ENCODE data around the gene CGB3.
"Not testable (repeated sequence)": the region's sequence is repeated elsewhere in the genome, so short reads cannot be mapped to it uniquely, and the experiment has no call there.

The CGB3 gene

GRCh38 chr19:49061000-49061399 is 36.9 kb upstream of the CGB3 start:
- Histone ChIP-seq H3K27ac (ENCODE audit: low read depth, low read length) (no peak overlapping the region), H3K27me3 (ENCODE audit: control insufficient read depth in 1 of 2, insufficient read depth in 2 of 2, low read length in 2 of 2) (peaks cover 20 to 32% of the 10 kb centered on the region in 2 donors), H3K4me3 (ENCODE audit: low read depth in 1 of 2, low read length in 2 of 2) (no peak overlapping the region), H3K36me3 (ENCODE audit: control insufficient read depth in 1 of 2, insufficient read depth in 2 of 2, low read length in 2 of 2) (no peaks in the 10 kb centered on the region), H3K4me1 (ENCODE audit: control insufficient read depth in 1 of 2, insufficient read depth in 2 of 2, low read length in 2 of 2) (peaks cover 5 to 19% of the 10 kb centered on the region in 2 donors), H3K9ac (ENCODE audit: low read depth in 1 of 2, low read length in 2 of 2) (no peak overlapping the region), H3K9me3 (ENCODE audit: control insufficient read depth in 1 of 2, low read length in 2 of 2) (no peaks in the 10 kb centered on the region)

- H3K9ac ChIP-seq (ENCODE audit: low read depth in 1 of 2, low read length in 2 of 2), result no peak overlapping the region
These were observed 34.9 kb upstream of the CGB3 start for GRCh38 chr19:49059053-49059452.

GRCh38 chr19:49058562-49058961 is 34.4 kb upstream of the CGB3 start:
- Histone ChIP-seq H3K27me3 (ENCODE audit: control insufficient read depth in 1 of 2, insufficient read depth in 2 of 2, low read length in 2 of 2) (peaks cover 13 to 25% of the 10 kb centered on the region in 2 donors), H3K4me3 (ENCODE audit: low read depth in 1 of 2, low read length in 2 of 2) (no peak overlapping the region)

More at GRCh38 chr19:49059053-49059452, 34.9 kb upstream of the CGB3 start:
- Histone ChIP-seq H3K27ac (ENCODE audit: low read depth, low read length) (no peak overlapping the region), H3K4me3 (ENCODE audit: low read depth in 1 of 2, low read length in 2 of 2) (no peak overlapping the region), H3K4me1 (ENCODE audit: control insufficient read depth in 1 of 2, insufficient read depth in 2 of 2, low read length in 2 of 2) (peaks cover 5 to 19% of the 10 kb centered on the region in 2 donors), H3K36me3 (ENCODE audit: control insufficient read depth in 1 of 2, insufficient read depth in 2 of 2, low read length in 2 of 2) (no peaks in the 10 kb centered on the region), H3K9me3 (ENCODE audit: control insufficient read depth in 1 of 2, low read length in 2 of 2) (no peaks in the 10 kb centered on the region), H3K27me3 (ENCODE audit: control insufficient read depth in 1 of 2, insufficient read depth in 2 of 2, low read length in 2 of 2) (peaks cover 13 to 25% of the 10 kb centered on the region in 2 donors)

GRCh38 chr19:49057636-49058234 is 33.6 kb upstream of the CGB3 start, which contains the start of gene CGB7:
Gene CGB7 (minus strand): TSS chr19:49057749. CDS start chr19:49055375, 2,374 bp downstream.
- peak within 1 kb of the TSS; percentile 58 to 73 for H3K4me3 ChIP-seq (ENCODE audit: low read depth in 1 of 2, low read length in 2 of 2)
- peaks cover 13 to 25% of the 10 kb centered on the region in 2 donors for H3K27me3 ChIP-seq (ENCODE audit: control insufficient read depth in 1 of 2, insufficient read depth in 2 of 2, low read length in 2 of 2)
- no peak within 1 kb of the TSS for H3K27ac ChIP-seq (ENCODE audit: low read depth, low read length)
- H3K4me1 ChIP-seq (ENCODE audit: control insufficient read depth in 1 of 2, insufficient read depth in 2 of 2, low read length in 2 of 2), result peaks cover 5 to 19% of the 10 kb centered on the region in 2 donors
- H3K9ac ChIP-seq (ENCODE audit: low read depth in 1 of 2, low read length in 2 of 2), result peak within 1 kb of the TSS in 1 of 2 donors; percentile 43
- no peaks in the 10 kb centered on the region for H3K36me3 ChIP-seq (ENCODE audit: control insufficient read depth in 1 of 2, insufficient read depth in 2 of 2, low read length in 2 of 2)
- no peaks in the 10 kb centered on the region for H3K9me3 ChIP-seq (ENCODE audit: control insufficient read depth in 1 of 2, low read length in 2 of 2)

More at GRCh38 chr19:49058562-49058961, 34.4 kb upstream of the CGB3 start:
- no peak overlapping the region for H3K9ac ChIP-seq (ENCODE audit: low read depth in 1 of 2, low read length in 2 of 2)
- no peak overlapping the region for H3K27ac ChIP-seq (ENCODE audit: low read depth, low read length)
- no peaks in the 10 kb centered on the region for H3K9me3 ChIP-seq (ENCODE audit: control insufficient read depth in 1 of 2, low read length in 2 of 2)
- no peaks in the 10 kb centered on the region for H3K36me3 ChIP-seq (ENCODE audit: control insufficient read depth in 1 of 2, insufficient read depth in 2 of 2, low read length in 2 of 2)
- peaks cover 5 to 19% of the 10 kb centered on the region in 2 donors for H3K4me1 ChIP-seq (ENCODE audit: control insufficient read depth in 1 of 2, insufficient read depth in 2 of 2, low read length in 2 of 2)

GRCh38 chr19:49056902-49057596 is 32.9 kb upstream of the CGB3 start:
- not testable (repeated sequence) for H3K9me3 ChIP-seq (ENCODE audit: control insufficient read depth in 1 of 2, low read length in 2 of 2); H3K36me3 ChIP-seq (ENCODE audit: control insufficient read depth in 1 of 2, insufficient read depth in 2 of 2, low read length in 2 of 2); H3K27ac ChIP-seq (ENCODE audit: low read depth, low read length)
- Histone ChIP-seq H3K4me1 (ENCODE audit: control insufficient read depth in 1 of 2, insufficient read depth in 2 of 2, low read length in 2 of 2) (peaks cover 5 to 19% of the 10 kb centered on the region in 2 donors), H3K9ac (ENCODE audit: low read depth in 1 of 2, low read length in 2 of 2) (peak overlapping the region in 1 of 2 donors; percentile 43), H3K4me3 (ENCODE audit: low read depth in 1 of 2, low read length in 2 of 2) (peak overlapping the region; percentile 58 to 73), H3K27me3 (ENCODE audit: control insufficient read depth in 1 of 2, insufficient read depth in 2 of 2, low read length in 2 of 2) (peaks cover 13 to 25% of the 10 kb centered on the region in 2 donors)

GRCh38 chr19:49056101-49056901 is 32.2 kb upstream of the CGB3 start:
- Histone ChIP-seq H3K9me3 (ENCODE audit: control insufficient read depth in 1 of 2, low read length in 2 of 2) (no peaks in the 10 kb centered on the region), H3K27me3 (ENCODE audit: control insufficient read depth in 1 of 2, insufficient read depth in 2 of 2, low read length in 2 of 2) (peaks cover 13 to 23% of the 10 kb centered on the region in 2 donors), H3K36me3 (ENCODE audit: control insufficient read depth in 1 of 2, insufficient read depth in 2 of 2, low read length in 2 of 2) (no peaks in the 10 kb centered on the region), H3K27ac (ENCODE audit: low read depth, low read length) (no peak overlapping the region), H3K4me1 (ENCODE audit: control insufficient read depth in 1 of 2, insufficient read depth in 2 of 2, low read length in 2 of 2) (peaks cover 5 to 19% of the 10 kb centered on the region in 2 donors), H3K9ac (ENCODE audit: low read depth in 1 of 2, low read length in 2 of 2) (peak overlapping the region in 1 of 2 donors; percentile 43), H3K4me3 (ENCODE audit: low read depth in 1 of 2, low read length in 2 of 2) (peak overlapping the region; percentile 58 to 73)

- H3K9me3 ChIP-seq (ENCODE audit: control insufficient read depth in 1 of 2, low read length in 2 of 2); H3K4me3 ChIP-seq (ENCODE audit: low read depth in 1 of 2, low read length in 2 of 2); H3K27ac ChIP-seq (ENCODE audit: low read depth, low read length); H3K4me1 ChIP-seq (ENCODE audit: control insufficient read depth in 1 of 2, insufficient read depth in 2 of 2, low read length in 2 of 2); H3K27me3 ChIP-seq (ENCODE audit: control insufficient read depth in 1 of 2, insufficient read depth in 2 of 2, low read length in 2 of 2); H3K9ac ChIP-seq (ENCODE audit: low read depth in 1 of 2, low read length in 2 of 2); H3K36me3 ChIP-seq (ENCODE audit: control insufficient read depth in 1 of 2, insufficient read depth in 2 of 2, low read length in 2 of 2): not testable (repeated sequence)
These were observed 26.4 kb upstream of the CGB3 start for GRCh38 chr19:49050376-49051033.

- not testable (repeated sequence) for H3K9ac ChIP-seq (ENCODE audit: low read depth in 1 of 2, low read length in 2 of 2); H3K27me3 ChIP-seq (ENCODE audit: control insufficient read depth in 1 of 2, insufficient read depth in 2 of 2, low read length in 2 of 2); H3K4me1 ChIP-seq (ENCODE audit: control insufficient read depth in 1 of 2, insufficient read depth in 2 of 2, low read length in 2 of 2); H3K36me3 ChIP-seq (ENCODE audit: control insufficient read depth in 1 of 2, insufficient read depth in 2 of 2, low read length in 2 of 2); H3K4me3 ChIP-seq (ENCODE audit: low read depth in 1 of 2, low read length in 2 of 2); H3K9me3 ChIP-seq (ENCODE audit: control insufficient read depth in 1 of 2, low read length in 2 of 2); H3K27ac ChIP-seq (ENCODE audit: low read depth, low read length)
These were observed 25.7 kb upstream of the CGB3 start for GRCh38 chr19:49049834-49050233.

GRCh38 chr19:49049011-49049410 is 24.9 kb upstream of the CGB3 start, which contains the start of gene CGB8:
Gene CGB8 (minus strand): TSS chr19:49049111. CDS start chr19:49048739, 372 bp downstream.
- not testable (repeated sequence) for H3K9ac ChIP-seq (ENCODE audit: low read depth in 1 of 2, low read length in 2 of 2); H3K9me3 ChIP-seq (ENCODE audit: control insufficient read depth in 1 of 2, low read length in 2 of 2); H3K27me3 ChIP-seq (ENCODE audit: control insufficient read depth in 1 of 2, insufficient read depth in 2 of 2, low read length in 2 of 2); H3K36me3 ChIP-seq (ENCODE audit: control insufficient read depth in 1 of 2, insufficient read depth in 2 of 2, low read length in 2 of 2); H3K27ac ChIP-seq (ENCODE audit: low read depth, low read length); H3K4me1 ChIP-seq (ENCODE audit: control insufficient read depth in 1 of 2, insufficient read depth in 2 of 2, low read length in 2 of 2); H3K4me3 ChIP-seq (ENCODE audit: low read depth in 1 of 2, low read length in 2 of 2)
